HG03571 (cell line): Measurements from ENCODE around the gene SLC49A3.

Source experiments
- ATAC-seq: cut with Tn5 transposase; IDR thresholded peaks from one replicate; pipeline ENCODE4 v1.9.1; 2021; ENCODE audit not compliant: unreplicated experiment

SLC49A3 gene

DNA sequence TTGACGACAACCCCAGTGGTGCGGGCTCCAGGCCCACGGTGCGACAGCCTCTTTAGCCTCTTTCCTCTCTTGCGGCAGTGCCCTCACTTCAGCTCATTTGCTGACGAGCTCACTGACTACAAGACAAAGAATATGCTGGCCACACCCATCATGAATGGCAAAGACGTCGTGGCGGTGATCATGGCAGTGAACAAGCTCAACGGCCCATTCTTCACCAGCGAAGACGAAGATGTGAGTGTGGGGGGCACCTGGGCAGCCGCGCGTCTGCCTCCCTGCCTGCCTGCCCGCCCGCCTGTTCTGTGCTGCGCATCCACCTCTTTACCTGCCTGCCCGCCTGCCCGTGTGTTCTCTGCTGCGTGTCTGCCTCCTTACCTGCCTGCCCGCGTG is 54.4 kb downstream of the SLC49A3 start:
- ATAC-seq = no peak

DNA sequence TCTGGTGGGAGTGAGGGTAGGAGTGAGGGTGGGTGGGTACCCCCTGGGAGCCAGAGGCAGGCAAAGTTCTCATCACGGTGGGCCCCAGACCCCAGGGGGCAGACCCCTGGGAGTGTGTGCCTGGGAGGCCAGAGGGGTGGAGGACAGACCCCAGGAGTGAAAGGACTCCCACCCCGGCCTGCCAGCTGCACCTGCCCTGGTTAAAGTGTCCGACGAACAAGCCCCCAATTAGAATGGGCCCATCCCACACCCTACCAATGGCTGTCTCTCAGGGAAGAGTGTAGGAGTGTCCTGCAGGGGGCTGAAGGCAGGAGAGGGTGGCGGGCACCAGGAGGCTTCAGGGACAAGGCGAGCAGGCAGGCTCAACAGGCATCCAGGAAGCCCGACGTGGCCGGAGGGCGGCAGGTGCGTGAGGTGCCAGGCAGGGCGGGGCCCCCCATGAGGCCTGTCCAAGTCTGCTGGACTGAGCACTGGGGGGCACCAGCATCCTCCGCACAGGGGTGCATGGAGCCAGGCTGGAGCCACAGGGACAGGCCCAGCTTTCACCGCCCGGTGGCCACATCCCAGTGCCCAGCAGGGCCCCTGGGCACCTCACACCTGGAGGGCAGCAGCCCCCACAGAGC is 54.9 kb downstream of the SLC49A3 start:
- no peak for ATAC-seq

DNA sequence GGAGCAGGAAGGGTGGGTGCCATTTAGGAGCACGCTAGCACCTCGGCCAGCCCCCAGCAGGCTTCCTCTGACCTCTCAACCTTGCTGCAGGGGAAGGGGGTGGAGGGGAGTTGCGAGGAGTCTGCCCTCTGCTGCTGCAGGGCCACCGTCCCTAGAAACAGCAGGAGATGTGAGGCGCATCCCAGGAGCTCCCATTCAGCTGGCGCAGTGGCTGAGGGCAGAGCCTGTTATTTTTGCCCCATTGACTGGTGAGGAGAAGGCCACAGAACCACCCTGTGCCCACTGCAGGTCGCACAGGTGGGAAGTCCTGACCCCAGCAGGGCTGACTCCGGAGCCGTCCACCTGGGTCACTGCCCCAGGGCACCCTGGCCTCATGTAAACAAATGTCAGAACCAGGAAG is 55.5 kb downstream of the SLC49A3 start:
- ATAC-seq = no peak

DNA sequence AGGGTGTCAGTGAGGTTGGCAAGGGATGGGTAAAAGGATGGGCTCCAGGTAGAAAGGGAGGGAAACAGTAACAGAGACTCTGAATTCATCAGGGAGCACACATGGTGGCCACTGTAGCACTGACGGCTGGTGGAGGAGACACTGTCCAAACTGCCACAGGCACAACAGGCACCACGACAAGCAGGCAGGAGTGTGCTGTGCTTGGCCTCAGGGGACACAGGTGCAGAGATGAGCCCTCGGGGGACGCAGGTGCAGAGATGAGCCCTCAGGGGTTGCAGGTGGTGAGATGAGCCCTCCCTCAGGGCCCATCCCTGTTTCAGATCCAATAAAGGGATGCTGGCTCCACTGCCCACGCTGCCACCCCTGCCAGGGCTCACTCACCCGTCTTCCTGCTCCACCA is 56.0 kb downstream of the SLC49A3 start:
- no peak for ATAC-seq

DNA sequence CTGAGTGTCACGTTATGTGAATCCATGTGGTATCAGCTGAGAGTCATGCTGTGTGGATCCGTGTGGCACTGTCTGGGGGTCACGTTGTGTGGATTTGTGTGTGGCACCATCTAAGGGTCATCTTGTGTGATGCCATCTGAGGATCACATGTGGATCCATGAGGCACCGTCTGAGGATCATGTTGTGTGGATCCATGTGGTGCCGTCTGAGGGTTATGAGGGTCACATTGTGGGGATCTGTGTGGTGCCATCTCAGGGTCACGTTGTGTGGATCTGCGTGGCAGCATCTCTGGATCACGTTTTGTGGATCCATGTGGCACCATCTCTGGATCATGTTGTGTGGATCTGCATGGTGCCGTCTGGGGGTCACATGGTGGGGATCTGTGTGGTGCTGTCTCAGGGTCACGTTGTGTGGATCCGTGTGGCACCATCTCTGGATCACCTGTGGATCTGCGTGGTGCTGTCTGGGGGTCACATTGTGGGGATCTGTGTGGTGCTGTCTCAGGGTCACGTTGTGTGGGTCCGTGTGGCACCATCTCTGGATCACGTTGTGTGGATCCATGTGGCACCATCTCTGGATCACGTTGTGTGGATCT is 56.7 kb downstream of the SLC49A3 start:
- ATAC-seq = no peak
